Measurements from ENCODE around the gene P3R3URF. TPM values are rescaled to one million over a fixed set of nuclear protein-coding genes. Genes with fewer than 3 reads are reported as not detected.

P3R3URF gene
- total RNA-seq, 1 experiment from 2014 or later: not detected

DNA sequence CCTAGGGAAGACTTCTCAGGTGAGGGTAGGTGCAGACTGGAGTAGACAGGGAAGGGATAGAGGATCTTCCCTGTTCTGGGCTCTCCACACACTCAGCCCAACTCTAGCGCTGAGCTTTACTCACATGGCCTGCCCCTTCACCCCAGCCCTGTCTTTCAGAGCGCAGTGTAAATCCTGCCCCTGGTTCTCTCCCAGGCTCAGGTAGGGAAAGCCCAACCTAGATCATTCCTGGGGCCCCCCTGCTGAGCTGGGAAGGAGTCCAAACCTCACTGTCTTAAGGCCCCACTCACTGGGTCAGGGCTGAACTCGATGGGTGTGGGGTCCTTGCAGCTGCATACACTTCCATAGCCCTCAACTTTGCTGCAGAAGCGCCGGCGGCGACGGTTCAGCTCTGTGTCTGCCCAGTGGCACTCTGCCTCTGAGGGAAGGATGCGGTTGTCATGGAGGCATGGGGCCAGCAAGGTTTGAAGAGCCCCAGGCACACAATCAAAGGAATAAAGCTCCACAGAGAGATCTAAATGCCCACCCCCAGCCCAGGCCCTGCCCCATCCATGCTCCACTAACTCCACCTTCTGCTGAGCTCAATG is 17.8 kb upstream of the P3R3URF start:
- intact Hi-C loops (cut with micrococcal nuclease): no loop called here
- ChIA-PET POLR2A (no interaction called here), CTCF (interaction anchor here (1.1 kb wide), 1 partner anchor 30 kb away, joined by 5 read pairs; no protein-coding TSS in a partner anchor), RAD21 (ENCODE audit: low non-redundant PET in 1 of 2, low total read pairs in 2 of 2, uncharacterized antibody in 2 of 2, unreplicated experiment in 2 of 2) (no interaction called here)
- peaks cover 10 to 46% of the 10 kb centered on the region in 2 experiments; a peak in 3 of 4 replicates for H3K36me3 ChIP-seq (ENCODE audit: control insufficient read depth in 1 of 2, insufficient read depth in 2 of 2, low read length in 2 of 2)
- peaks cover 7 to 13% of the 10 kb centered on the region in 2 experiments; a peak in 3 of 4 replicates for H3K4me1 ChIP-seq (ENCODE audit: control insufficient read depth in 1 of 2, insufficient read depth in 2 of 2, low read length in 2 of 2)
- ATAC-seq (no peak), DNase-seq (ENCODE audit: low read depth, low spot score) (no peak)
- no peaks in the 10 kb centered on the region for H3K9me2 ChIP-seq (ENCODE audit: insufficient read depth)
- H3K27ac ChIP-seq (ENCODE audit: low read depth, low read length): peak overlapping the region; percentile 13; the same call in 1 of the 2 replicates
- H3K27me3 ChIP-seq (ENCODE audit: insufficient read depth, low read length): no peaks in the 10 kb centered on the region
- TF ChIP-seq CBX3 (IDR thresholded peaks at IDR 0.05; ENCODE audit: low read depth) (no peak), SIN3A (IDR thresholded peaks at IDR 0.05; ENCODE audit: low read depth) (no peak), EGR1 (IDR thresholded peaks at IDR 0.05; ENCODE audit: low read depth) (no peak), SP1 (IDR thresholded peaks at IDR 0.05; ENCODE audit: low read depth) (no peak), POLR2A (IDR thresholded peaks at IDR 0.05; ENCODE audit: borderline replicate concordance, extremely low read depth, insufficient read depth, insufficient read length) (no peak), FOSL1 (IDR thresholded peaks at IDR 0.05; ENCODE audit: low read depth) (no peak), SRF (IDR thresholded peaks at IDR 0.05; ENCODE audit: low read depth) (no peak)
- H3K9me3 ChIP-seq (ENCODE audit: control insufficient read depth in 1 of 2, insufficient read depth in 1 of 2, low read depth in 1 of 2, low read length in 2 of 2): no peaks in the 10 kb centered on the region
- H3K79me2 ChIP-seq (ENCODE audit: insufficient read depth, low read length): peaks cover 8% of the 10 kb centered on the region; the same call in 1 of the 2 replicates
- no peak overlapping the region for H3K4me2 ChIP-seq (ENCODE audit: low read length)
- no TSS peak for BruUV-seq (replicated peaks)
- H4K20me1 ChIP-seq (ENCODE audit: insufficient read depth): no peaks in the 10 kb centered on the region
- no peak overlapping the region for H2AFZ ChIP-seq (ENCODE audit: low read depth, low read length, poor library complexity, severe bottlenecking)
- H3K4me3 ChIP-seq (replicated peaks in 1 of 2; ENCODE audit: low read depth in 1 of 2, low read length in 2 of 2): no peak overlapping the region
- H3K9ac ChIP-seq (ENCODE audit: low read length): no peak overlapping the region

DNA sequence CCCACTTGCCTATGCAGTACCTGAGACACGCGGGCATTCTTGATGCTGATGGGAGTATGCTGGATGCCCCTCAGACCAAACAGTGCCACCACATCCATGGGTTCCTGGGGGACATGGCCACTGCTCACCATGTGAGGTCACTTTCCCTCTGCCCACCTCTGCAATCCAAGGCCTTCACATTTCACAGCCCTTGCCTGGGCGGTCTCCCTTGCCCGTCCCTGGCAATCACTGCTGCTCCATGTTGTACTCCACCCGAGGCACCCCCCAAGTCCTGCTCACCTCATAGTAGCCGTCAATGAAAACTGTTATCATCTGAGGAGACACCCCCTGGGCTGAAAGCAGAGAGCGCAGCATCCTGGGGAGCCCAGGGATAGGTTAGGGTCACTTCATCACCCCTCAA is 17.0 kb upstream of the P3R3URF start:
- H3K79me2 ChIP-seq (ENCODE audit: insufficient read depth, low read length): peaks cover 8% of the 10 kb centered on the region; the same call in 1 of the 2 replicates
- TF ChIP-seq, protein P1, sequence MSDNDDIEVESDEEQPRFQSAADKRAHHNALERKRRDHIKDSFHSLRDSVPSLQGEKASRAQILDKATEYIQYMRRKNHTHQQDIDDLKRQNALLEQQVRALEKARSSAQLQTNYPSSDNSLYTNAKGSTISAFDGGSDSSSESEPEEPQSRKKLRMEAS (IDR thresholded peaks at IDR 0.05): no peak
- TF ChIP-seq ELF1 (IDR thresholded peaks at IDR 0.05; ENCODE audit: borderline replicate concordance, low read depth): no peak
- TF ChIP-seq SIN3A (IDR thresholded peaks at IDR 0.05; ENCODE audit: low read depth): no peak
- TF ChIP-seq, protein P2, sequence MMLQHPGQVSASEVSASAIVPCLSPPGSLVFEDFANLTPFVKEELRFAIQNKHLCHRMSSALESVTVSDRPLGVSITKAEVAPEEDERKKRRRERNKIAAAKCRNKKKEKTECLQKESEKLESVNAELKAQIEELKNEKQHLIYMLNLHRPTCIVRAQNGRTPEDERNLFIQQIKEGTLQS (IDR thresholded peaks at IDR 0.05): no peak
- TF ChIP-seq ZBTB33 (IDR thresholded peaks at IDR 0.05; ENCODE audit: extremely low read depth, insufficient replicate concordance, low read length): no peak
- TF ChIP-seq SP1 (IDR thresholded peaks at IDR 0.05; ENCODE audit: low read depth): no peak
- TF ChIP-seq EZH2 (IDR thresholded peaks at IDR 0.05): no peak
- RAD21 ChIA-PET (ENCODE audit: low non-redundant PET in 1 of 2, low total read pairs in 2 of 2, uncharacterized antibody in 2 of 2, unreplicated experiment in 2 of 2): no interaction called here
- no peaks in the 10 kb centered on the region for H3K9me3 ChIP-seq (ENCODE audit: control insufficient read depth in 1 of 2, insufficient read depth in 1 of 2, low read depth in 1 of 2, low read length in 2 of 2)
- H2AFZ ChIP-seq (ENCODE audit: low read depth, low read length, poor library complexity, severe bottlenecking): no peak overlapping the region
- H4K20me1 ChIP-seq (ENCODE audit: insufficient read depth): no peaks in the 10 kb centered on the region
- H3K36me3 ChIP-seq (ENCODE audit: control insufficient read depth in 1 of 2, insufficient read depth in 2 of 2, low read length in 2 of 2): peaks cover 10 to 50% of the 10 kb centered on the region in 2 experiments; a peak in 3 of 4 replicates
- no peak for ATAC-seq
- peaks cover 12 to 19% of the 10 kb centered on the region in 2 experiments for H3K4me1 ChIP-seq (ENCODE audit: control insufficient read depth in 1 of 2, insufficient read depth in 2 of 2, low read length in 2 of 2)
- intact Hi-C loops (cut with micrococcal nuclease): no loop called here
- POLR2A ChIA-PET: interaction anchor here (0.9 kb wide), 1 partner anchor 10 kb away, joined by 3 read pairs; no protein-coding TSS in a partner anchor
- DNase-seq (ENCODE audit: low read depth, low spot score): no peak
- H3K4me3 ChIP-seq (replicated peaks in 1 of 2; ENCODE audit: low read depth in 1 of 2, low read length in 2 of 2): no peak overlapping the region
- H3K9ac ChIP-seq (ENCODE audit: low read length): no peak overlapping the region
- CTCF ChIA-PET: no interaction called here
- H3K9me2 ChIP-seq (ENCODE audit: insufficient read depth): no peaks in the 10 kb centered on the region
- H3K27me3 ChIP-seq (ENCODE audit: insufficient read depth, low read length): no peaks in the 10 kb centered on the region
- no peak overlapping the region for H3K4me2 ChIP-seq (ENCODE audit: low read length)
- H3K27ac ChIP-seq (ENCODE audit: low read depth, low read length): no peak overlapping the region
- no TSS peak for BruUV-seq (replicated peaks)
